Epithelial cell of prostate (primary cell): ENCODE results near the gene HABP4.
A peak's percentile ranks its signal among the peaks of the same experiment; 100 is the strongest.

Experiments
- DNase-seq: peaks from one replicate; pipeline ENCODE4 v3.0.0-alpha.2; 2011; ENCODE audit warnings: low read depth, low spot score
- H3K27ac ChIP-seq: fragments of 450-650 bp; 2 replicates; pipeline ENCODE4 v1.5.1; 2017; ENCODE audit warnings: mild to moderate bottlenecking

Gene HABP4, protein sequence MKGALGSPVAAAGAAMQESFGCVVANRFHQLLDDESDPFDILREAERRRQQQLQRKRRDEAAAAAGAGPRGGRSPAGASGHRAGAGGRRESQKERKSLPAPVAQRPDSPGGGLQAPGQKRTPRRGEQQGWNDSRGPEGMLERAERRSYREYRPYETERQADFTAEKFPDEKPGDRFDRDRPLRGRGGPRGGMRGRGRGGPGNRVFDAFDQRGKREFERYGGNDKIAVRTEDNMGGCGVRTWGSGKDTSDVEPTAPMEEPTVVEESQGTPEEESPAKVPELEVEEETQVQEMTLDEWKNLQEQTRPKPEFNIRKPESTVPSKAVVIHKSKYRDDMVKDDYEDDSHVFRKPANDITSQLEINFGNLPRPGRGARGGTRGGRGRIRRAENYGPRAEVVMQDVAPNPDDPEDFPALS

DNA sequence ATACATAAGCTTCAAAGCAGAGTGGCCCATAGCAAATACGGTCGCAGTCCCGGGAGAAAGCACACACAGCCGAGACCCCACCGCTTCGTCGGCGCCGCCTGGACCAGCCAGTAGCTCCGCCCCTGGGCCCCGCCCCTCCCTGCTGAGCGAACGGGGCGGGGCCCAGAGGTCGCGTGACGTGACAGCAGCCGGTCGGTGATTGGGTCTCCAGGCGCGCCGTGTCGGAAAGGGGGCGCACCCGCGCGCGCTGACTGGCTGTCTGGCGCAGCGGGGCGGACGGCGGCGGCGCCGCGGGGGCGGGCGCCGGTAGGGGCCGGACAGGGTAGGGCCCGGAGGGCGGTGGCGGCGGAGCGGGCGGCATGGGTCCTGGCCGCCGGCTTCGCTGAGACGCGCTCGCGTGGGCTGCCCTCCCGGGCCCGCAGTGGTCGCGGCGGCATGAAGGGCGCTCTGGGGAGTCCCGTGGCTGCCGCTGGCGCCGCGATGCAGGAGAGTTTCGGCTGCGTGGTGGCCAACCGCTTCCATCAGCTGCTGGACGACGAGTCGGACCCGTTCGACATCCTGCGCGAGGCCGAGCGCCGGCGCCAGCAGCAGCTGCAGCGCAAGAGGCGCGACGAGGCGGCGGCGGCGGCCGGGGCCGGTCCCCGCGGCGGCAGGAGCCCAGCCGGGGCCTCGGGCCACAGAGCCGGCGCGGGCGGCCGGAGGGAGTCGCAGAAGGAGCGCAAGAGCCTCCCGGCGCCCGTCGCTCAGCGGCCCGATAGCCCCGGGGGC, at the start of gene HABP4:
Gene HABP4 (plus strand): TSS at position 325 of the 768 bp plus-strand sequence. CDS start 111 bp downstream, at position 436.
- H3K27ac ChIP-seq = peak within 1 kb of the TSS; percentile 15
- DNase-seq = peak; percentile 45

DNA sequence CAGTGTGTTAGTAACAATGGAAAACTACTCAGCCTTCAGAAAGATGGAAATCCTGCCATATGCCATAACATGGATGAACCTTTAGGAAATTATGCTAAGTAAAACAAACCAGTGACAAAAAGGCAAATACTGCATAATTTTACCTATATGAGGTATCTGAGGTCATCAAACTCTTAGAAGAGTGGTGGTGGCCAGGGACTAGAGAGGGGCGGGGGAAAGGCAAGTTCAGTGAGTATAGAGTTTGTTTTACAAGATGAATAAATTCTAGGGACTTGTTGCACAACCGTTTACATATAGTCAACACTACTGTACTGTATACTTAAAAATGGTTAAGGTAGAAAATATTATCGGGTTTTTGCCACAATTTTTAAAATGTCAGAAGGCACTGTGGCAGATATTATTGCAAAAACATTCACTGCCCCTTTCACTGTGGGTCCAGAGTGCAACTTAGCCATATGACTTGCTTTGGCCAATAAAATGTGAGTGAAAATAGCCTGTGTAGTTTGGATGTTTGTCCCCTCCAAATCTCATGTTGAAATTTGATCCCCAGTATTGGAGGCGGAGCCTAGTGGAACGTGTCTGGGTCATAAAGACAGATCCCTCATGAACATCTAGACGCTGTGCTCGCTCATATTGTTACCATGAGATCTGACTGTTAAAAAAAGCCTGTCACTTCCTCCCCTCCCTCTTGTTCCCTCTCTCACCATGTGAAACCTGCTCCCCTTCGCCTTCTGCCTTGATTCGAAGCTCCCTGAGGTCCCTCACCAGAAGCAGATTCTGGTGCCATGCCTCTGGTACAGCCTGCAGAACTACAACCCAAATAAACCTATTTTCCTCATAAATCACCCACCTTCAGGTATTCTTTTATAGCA, 41.3 kb upstream of the HABP4 start:
- no peak overlapping the region for H3K27ac ChIP-seq
- no peak for DNase-seq

DNA sequence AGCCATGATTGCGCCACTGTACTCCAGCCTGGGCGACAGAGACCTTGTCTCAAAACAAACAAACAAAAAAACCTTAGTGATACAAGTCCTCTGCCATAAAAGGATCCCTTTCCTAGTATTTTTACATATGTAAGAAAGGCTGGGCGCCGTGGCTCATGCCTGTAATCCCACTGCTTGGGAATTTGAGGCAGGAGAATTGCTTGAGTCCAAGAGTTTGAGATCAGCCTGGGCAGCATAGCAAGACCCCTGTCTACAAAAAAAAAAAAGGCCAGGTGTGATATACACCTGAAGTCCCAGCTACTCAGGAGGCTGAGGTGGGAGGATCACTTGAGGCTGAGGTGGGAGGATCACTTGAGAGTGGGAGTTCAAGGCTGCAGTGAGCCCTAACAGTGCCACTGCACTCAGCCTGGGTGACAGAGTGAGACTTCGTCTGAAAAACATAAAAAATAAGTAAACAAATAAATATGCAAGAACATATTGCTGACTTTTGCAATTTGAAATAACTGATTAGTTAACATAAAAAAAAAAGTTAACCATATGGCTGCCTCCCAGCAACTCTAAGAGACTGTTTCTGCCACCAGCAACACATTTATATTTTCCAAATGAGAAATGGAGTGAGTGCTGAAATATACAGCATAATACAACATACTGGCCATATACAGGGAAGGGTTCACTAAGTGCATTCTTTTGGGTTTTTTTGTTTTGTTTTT, 38.7 kb upstream of the HABP4 start:
- H3K27ac ChIP-seq = no peak overlapping the region
- no peak for DNase-seq

DNA sequence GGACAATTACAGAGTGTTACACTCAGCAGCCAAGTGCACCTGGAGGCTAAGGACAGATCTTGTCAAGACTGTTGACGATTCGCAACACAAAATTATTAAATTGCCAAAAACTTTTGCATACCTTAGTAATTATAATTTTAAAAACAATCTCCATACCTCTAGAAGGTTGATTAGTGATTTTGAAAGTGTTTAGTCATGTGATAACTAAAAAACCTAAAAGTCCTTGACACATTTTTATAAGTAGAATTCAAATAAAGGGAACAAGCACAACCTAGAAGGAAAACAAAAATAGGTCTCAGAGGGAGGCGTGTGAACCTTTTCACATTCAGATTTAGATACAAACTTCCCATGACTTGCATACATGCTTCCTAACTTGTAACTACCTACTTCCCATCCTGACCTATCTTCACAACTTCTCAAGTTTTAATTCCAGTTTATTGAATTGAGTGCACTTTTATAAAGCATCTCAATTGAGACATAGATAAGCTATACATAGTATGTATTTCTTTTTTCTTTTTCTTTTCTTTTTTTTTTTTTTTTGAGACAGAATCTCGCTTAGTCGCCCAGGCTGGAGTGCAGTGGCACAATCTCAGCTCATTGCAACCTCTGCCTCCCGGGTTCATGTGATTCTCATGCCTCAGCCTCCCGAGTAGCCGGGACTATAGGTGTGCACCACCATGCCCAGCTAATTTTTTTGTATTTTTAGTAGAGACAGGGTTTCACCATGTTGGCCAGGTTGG, 37.6 kb upstream of the HABP4 start:
- H3K27ac ChIP-seq = no peak overlapping the region
- no peak for DNase-seq

DNA sequence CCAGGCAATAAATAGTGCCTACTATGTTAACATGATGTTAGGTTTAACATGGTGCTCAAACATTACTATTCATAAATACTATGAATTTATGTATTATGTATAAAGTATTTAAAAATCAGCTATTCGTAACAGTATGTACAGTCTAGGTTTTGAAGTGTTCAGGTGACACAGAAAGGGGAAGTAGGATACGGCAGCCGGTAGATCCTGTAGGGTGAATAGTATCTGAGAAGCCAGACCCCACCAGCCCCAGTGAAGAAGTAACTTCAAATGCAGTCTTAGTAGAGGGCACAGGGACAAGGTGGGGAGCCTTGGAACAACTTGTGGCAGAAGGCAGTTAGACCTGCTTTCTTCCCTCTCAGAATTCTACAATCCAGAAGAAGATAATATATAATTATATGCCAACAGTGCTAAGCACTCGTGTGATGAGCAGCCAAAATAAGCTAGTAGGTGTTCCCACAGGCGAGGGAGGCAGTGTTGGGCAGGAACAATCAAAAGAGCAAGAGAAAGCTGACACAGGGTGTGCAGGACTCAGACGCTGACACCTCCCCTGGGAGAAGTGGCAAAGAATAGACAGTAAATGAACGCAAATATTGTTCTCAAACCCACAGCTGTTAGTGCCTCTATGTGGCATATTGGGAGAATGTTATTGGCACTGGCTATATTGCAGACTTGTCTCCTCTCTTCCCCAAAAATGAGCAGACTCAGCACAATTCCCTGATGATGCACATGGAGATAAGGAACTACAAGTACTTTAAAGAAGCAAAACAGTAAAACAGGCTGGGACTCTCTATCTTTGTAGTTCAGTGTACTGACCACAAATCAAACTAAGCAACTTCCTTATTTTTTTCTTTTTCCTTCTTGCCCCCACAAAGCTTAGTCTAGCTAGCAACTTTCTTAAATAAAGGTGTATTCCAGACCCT, 36.4 kb upstream of the HABP4 start:
- DNase-seq = no peak
- H3K27ac ChIP-seq = no peak overlapping the region

DNA sequence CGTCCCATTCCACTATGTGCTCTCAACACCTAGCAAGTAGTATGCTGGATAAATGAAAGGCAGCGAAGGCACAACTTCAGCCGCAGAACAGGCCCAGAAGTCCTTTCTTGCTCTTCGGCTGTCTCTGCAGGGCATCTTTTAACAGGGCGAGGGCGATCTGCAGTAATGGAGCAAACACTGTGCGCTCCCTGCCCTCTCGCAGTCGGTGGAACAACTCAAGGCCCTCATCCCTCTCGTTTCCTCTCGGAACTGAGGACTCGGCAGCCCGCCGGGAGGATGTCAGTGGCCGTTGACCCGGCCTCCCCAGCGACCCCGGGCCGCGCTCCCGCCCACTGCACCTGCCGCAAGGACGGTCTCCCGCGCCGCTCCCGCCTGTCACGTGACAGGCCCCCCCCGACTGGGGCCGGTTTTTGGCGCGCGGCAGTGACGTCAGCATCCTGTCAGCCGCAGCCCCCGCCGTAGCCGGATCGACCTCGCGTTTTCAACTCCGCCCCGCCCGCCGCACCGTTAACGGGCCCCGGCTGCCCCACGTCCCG, 32.9 kb upstream of the HABP4 start:
- DNase-seq = no peak

DNA sequence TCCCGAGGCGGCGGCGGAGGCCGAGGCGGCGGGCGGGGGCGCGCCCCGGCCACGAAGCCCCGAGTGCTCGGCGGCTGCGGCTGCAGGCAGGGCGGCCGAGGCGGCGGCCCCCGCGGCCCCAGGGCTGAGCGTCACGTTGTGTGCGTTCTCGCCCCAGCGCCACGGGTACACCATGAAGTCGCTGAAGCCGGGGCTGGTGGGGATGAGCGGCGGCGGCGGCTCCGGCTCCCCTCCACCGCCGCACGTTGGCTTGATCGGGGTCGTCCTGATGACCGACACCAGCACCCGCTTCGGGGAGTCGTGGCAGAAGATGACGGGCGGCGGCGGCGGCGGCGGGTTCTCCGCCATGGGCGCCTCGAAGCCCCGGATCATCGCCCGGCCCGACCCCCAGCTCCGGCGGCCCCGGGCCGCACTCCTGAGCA, 32.3 kb upstream of the HABP4 start:
- DNase-seq = no peak
- H3K27ac ChIP-seq = peak overlapping the region; percentile 93

More for the DNA sequence above, 32.9 kb upstream of the HABP4 start:
- peak overlapping the region; percentile 93 for H3K27ac ChIP-seq

DNA sequence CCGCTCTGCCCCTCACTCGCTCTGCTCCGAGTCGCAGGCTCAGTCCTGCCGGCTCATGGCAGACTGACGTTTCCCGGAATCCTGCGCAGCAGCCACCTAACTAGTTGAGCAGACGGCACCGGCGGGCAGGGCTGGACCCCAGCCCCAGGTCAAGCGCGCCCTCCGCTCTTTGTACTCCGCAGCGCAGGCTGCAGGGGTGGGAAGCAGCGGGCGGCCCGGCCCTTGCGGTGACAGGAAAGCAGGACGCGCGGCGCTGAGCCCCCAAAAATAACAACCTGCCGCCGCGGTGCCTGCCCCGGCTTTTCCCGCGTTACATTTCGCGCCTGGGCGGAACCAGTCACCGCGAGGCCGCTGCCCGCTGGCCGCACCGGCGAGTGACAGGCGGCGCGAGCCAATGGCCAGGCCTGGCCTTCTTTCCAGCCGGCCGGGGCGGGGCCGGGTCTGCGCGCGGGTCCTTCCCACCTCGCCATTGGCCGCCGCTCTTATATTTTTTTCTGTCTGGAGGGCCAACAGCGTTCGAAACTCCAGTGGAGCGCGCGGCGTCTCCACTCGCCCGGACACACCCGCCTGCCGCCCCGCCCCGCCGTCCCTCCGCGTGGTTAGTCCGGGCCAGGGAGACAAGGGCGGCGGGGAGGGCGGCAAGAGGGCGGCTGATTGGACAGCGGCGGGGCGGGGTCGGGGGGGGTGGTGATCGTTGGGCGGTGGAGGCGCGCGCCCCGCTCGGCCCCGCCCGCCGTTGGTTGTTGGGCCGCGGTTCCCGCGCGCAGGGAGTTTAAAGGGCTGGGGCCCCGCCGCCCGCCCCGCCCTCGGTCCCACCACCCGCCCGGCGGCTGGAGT, 31.7 kb upstream of the HABP4 start, which contains the start of gene ZNF367:
Gene ZNF367 (minus strand): TSS at position 288 of the 837 bp plus-strand sequence. CDS start 338 bp downstream, outside the sequence.
- peak; percentile 83 for DNase-seq
- H3K27ac ChIP-seq = peak within 1 kb of the TSS; percentile 93

DNA sequence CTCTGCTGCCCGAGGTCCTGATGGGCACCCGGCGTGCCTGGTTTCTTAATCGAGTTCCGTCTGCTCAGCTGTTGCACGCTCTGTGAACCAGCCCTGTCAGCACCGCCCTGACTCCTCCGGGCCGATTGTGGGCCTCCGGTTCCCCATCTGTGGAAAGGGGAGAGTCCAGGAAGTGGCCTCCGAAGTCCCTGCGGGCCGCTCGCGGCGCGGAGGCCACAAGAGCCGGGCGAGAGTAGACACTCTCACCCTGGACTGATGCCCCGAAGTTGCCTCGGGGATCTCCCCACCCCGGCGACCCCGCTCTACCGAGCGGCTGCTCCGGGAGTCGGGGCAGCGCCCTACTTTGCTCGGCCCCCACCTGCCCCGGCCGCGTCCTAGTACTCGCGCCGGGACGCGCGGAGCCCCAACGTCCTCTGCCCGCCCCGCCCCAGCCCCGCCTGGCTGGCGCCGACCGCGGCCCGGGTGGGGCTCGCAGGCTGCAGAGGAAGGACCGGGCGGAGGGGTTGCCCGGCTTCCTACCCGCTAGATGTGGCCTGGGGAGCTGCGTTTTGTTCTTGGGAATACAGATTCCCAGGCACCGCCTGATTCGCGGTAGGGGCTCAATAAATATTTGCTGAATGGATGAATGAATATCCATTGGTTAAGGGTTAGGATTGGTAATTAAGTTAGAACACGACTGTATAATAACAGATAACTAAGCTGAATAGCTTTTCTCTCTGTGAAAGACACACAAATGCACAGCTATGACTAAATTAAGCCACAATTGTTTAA, 30.9 kb upstream of the HABP4 start:
- DNase-seq = no peak
- peak overlapping the region; percentile 93 for H3K27ac ChIP-seq

DNA sequence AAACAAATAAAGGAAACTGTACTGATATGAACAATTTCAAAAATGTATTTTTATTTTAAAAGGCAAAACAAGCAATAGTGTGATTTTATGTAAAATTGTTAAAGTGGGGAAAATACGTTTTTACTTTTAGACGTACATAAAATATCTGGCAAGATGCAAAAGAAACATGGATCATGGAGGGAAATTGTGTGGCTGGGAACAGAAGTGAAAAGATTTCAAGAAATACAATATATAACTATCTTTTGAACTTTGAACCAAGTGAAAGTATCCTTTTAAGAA, 30.3 kb upstream of the HABP4 start:
- DNase-seq = no peak
- H3K27ac ChIP-seq = peak overlapping the region; percentile 93

DNA sequence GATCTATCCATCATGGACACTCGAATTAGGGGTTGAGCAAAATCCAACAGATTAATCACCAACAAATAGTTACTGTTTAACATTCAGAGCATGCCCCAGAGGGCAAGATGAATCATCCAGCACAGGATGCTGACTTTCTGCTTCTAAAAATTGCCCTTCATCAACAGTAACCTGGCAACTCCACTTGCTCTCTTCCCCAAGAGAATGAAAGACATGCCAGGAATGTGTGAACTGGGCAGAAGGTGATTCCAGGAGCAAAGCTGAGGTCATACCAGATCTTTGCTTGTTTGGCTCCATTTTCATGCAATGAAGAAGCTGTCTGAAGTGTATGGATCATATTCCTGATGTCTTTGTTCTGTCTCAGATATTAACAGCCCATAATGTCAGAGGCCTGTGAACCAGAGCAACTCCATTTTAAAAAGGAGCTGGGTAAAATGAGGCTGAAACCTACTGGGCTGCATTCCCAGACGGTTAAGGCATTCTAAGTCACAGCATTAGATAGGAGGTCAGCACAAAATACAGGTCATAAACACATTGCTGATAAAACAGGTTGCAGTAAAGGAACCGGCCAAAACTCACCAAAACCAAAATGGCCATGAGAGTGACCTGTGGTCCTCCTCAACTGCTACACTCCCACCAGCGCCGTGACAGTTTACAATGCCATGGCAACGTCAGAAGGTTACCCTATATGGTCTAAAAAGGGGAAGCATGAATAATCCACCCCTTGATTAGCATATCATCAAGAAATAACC, 29.3 kb upstream of the HABP4 start:
- peak overlapping the region; percentile 93 for H3K27ac ChIP-seq
- DNase-seq = peak; percentile 86

DNA sequence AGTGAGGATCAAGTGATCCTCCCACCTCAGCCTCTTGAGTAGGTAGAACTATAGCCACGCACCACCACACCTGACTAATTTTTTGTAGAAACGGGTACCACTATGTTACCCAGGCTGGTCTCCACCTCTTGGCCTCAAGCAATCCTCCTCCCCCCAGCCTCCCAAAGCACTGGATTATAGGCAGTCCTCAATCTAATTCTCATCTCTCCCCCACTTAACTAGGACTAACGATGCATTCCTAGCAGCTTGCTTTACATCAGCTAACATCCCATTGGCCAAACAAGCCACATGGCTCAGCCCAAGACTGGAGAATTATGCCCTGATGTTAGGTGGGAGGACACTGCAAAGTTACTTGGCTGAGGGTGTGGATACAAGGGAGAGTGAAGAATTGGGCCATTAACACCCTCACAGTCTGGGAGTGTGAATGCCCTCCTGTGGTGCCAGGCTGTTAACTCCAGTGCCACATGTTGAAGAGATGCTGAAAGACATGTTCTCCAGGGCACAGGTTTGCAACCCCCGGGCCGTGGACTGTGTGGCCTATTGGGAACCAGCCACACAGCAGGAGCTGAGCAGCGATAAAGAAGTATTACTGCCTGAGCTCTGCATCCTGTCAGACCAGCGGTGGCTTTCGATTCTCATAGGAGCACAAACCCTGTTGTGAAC, 26.5 kb upstream of the HABP4 start:
- DNase-seq = no peak
- peak overlapping the region; percentile 34 for H3K27ac ChIP-seq

DNA sequence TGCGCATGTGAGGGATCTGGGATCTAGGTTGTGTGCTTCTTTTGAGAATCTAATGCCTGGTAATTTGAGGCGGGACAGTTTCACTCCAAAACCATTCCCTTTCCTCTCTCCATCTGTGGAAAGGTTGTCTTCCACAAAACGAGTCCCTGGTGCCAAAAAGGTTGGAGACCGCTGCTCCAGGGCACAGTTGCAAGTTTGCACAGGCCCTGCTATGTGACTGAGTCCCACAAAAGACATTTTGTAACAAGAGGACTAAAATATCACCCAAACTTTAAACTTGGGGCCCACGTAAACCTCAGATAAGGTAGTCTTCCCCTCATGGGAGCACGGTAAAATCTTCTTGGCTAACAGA, 26.0 kb upstream of the HABP4 start:
- peak overlapping the region; percentile 34 for H3K27ac ChIP-seq
- no peak for DNase-seq

DNA sequence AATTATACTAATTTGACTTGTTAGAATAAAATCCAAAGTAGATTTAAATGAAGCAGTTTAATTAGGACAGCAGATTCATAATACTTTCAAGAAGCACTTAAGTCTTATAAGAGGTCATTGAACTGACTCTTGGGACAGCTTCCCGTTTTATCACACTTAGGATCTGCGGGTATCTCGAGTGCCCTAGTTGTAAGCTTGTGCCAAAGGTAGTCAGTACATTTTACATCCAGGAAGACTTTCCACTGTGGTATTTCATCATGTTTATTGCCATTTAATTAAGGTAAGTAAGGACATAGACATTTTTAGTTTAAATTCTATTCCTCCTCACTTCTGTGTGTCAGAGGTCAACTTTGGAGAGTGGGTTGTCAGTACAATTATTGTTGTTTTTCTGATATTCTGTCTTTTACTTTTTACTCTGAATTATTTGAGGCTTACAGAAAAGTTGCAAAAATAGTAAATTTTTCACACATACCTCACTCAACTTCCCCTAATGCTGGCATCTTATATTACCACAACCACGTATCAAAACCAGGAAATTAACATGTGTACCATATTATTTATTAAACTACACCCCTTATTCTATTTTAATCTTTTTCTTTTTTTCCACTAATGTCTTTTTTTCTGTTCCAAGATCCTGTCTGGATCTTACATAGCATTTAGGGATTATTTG, 24.3 kb upstream of the HABP4 start:
- H3K27ac ChIP-seq = no peak overlapping the region
- DNase-seq = no peak

DNA sequence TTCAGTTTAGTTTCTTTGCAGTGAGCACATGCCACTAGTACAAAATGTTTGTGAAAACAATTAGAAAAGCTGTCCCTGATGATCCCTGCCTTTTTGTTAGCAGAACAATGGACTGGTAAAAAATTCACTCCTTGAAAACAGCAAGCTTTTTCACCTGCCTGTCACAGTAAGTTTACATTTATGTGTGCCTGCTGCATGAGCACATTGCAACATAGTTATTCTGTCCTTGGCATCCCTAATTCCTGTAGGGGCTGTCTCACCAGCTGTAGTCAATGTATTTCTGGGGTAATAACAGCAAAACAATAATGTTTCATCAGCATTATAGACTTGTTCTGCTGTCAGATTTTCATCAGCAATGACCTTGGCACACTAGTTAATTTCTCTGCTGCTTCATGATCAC, 20.2 kb upstream of the HABP4 start:
- DNase-seq = no peak
- H3K27ac ChIP-seq = no peak overlapping the region
